Right lobe of liver (tissue), 6 donors: ENCODE data around the gene GLT1D1. TPM values are rescaled to one million over a fixed set of nuclear protein-coding genes. Genes with fewer than 3 reads are reported as not detected.
A peak's percentile ranks its signal among the peaks of the same experiment; 100 is the strongest.

Experiments used
- ATAC-seq, 4 donors: fragments of 200-7000 bp; cut with Tn5 transposase; one replicate each; pipeline ENCODE4 v1.9.1; 2020; ENCODE audit warnings: mild to moderate bottlenecking in 4 of 4, moderate library complexity in 4 of 4
- DNase-seq, 3 donors: peaks; one replicate each; pipeline ENCODE4 v3.0.0-alpha.2; 2020
- H3K27ac ChIP-seq, 3 donors: fragments of 200-600 bp; one replicate each; pipeline ENCODE4 v1.8.0; 2022
- H3K27me3 ChIP-seq, 2 donors: fragments of 200-600 bp; one replicate each; pipeline ENCODE4 v1.8.0; 2022
- H3K36me3 ChIP-seq, 4 donors: fragments of 200-600 bp; sonication (generic) in 1 of 4; one replicate each; pipeline versions ENCODE4 v1.5.1 to v1.8.0; 2017 to 2022; ENCODE audit warnings: control low read depth in 1 of 4
- H3K4me1 ChIP-seq, 4 donors: fragments of 200-600 bp; sonication (generic) in 1 of 4; one replicate each; pipeline versions ENCODE4 v1.5.1 to v1.8.0; 2017 to 2022; ENCODE audit warnings: control low read depth in 1 of 4
- H3K4me3 ChIP-seq, 3 donors: fragments of 200-600 bp; one replicate each; pipeline ENCODE4 v1.8.0; 2022
- H3K9me3 ChIP-seq, 4 donors: fragments of 200-600 bp; sonication (generic) in 1 of 4; one replicate each; pipeline versions ENCODE4 v1.5.1 to v1.8.0; 2017 to 2022; ENCODE audit warnings: control low read depth in 1 of 4
- POLR2A ChIP-seq: fragments of 450-650 bp; IDR thresholded peaks from one replicate; pipeline ENCODE4 v1.6.1; 2017; ENCODE audit warnings: antibody characterized with exemption, mild to moderate bottlenecking
- WGBS: methylation state at CpG from one replicate; pipeline ENCODE4 v1.1.6; 2018; ENCODE audit warnings: low coverage, low lambda C conversion rate; ENCODE audit not compliant: insufficient coverage; ENCODE audit errors: missing lambda C conversion rate; 5-methylcytosine and 5-hydroxymethylcytosine counted together
- intact Hi-C, 2 donors: fragments of 100-400 bp; cut with DNase I; formaldehyde crosslinking; loops; one replicate each; pipeline versions ENCODE4 v1.11.2 to v1.14.1; 2022
- total RNA-seq, 6 experiments: library from RNA; depleted of rRNA in 2 of 6; stranded (reverse); fragments of >200 nt in 2 of 6; fragmentation: NEBNext Ultra II Directional in 3 of 6; extraction: Animal tissue kit (Norgen Biotek cat#: 25700) in 3 of 6; gene quantifications; one replicate each; pipeline versions ENCODE4 v1.1.0 to v1.2.4, GENCODE V29; 2016 to 2023
- TF ChIP-seq, protein P1 (sequence below), 4 donors: fragments of 200-600 bp in 3 of 4; fragments of 450-650 bp in 1 of 4; IDR thresholded peaks; one replicate each; pipeline versions ENCODE4 v1.5.1 to v1.8.0; 2016 to 2022; ENCODE audit warnings: antibody characterized with exemption in 4 of 4, mild to moderate bottlenecking in 2 of 4
- donor health status: DM: no; HTN: yes; CAD: no.
- donor health status: DM: no; HTN: no; CAD: no.
- donor health status: DM: no; HTN: no; CAD: no.
- donor health status: DM: no; HTN: yes; CAD: no.
- donor health status: DM: no; HTN: yes; CAD: no.

Gene GLT1D1
- total RNA-seq, 6 experiments from 2014 or later, result 14.9 to 21.9 (median 20.2) TPM

- H3K4me1 ChIP-seq, result peaks cover 0 to 21% (median 5%) of the 10 kb centered on the region in 4 donors
- DNase-seq (no peak), ATAC-seq (no peak)
- no peaks in the 10 kb centered on the region for H3K36me3 ChIP-seq
- intact Hi-C loops, result no loop called here
- H3K27ac ChIP-seq, result peak overlapping the region; percentile 67 to 95 (median 81)
- 62% methylated on average over 5 of the region's 7 CpGs for WGBS
- H3K4me3 ChIP-seq, result no peak overlapping the region
- H3K27me3 ChIP-seq, result no peaks in the 10 kb centered on the region
- TF ChIP-seq POLR2A, result no peak
- TF ChIP-seq, protein P1, sequence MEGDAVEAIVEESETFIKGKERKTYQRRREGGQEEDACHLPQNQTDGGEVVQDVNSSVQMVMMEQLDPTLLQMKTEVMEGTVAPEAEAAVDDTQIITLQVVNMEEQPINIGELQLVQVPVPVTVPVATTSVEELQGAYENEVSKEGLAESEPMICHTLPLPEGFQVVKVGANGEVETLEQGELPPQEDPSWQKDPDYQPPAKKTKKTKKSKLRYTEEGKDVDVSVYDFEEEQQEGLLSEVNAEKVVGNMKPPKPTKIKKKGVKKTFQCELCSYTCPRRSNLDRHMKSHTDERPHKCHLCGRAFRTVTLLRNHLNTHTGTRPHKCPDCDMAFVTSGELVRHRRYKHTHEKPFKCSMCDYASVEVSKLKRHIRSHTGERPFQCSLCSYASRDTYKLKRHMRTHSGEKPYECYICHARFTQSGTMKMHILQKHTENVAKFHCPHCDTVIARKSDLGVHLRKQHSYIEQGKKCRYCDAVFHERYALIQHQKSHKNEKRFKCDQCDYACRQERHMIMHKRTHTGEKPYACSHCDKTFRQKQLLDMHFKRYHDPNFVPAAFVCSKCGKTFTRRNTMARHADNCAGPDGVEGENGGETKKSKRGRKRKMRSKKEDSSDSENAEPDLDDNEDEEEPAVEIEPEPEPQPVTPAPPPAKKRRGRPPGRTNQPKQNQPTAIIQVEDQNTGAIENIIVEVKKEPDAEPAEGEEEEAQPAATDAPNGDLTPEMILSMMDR (IDR thresholded peaks at IDR 0.05), result no peak
- H3K9me3 ChIP-seq, result no peaks in the 10 kb centered on the region
Measured at GRCh38 chr12:128903236-128903635, 50.0 kb downstream of the GLT1D1 start.

DNA sequence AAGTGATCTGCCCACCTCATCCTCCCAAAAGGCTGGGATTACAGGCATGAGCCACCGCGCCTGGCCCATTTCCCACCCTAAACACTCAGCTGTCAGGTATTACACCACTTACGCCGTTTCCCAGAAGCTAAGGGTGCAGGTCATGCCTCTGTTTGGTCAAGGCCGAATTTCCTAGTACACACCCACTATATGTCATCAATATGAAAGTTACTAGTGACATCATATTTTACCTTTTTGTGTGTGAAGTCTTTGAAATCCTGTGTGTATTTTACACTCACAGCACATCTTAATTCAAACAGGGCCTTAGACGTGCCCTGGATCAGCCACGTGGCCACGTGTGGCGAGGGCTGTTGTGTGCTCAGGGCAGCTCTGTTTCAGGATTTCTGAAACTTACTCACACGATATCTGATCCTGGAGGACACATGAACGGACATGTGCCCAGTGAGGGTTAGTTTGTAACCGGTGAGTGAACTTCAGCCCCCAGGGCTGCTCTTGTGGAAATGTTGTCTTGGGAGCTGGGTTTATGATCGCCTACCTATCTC, 51.8 kb downstream of the GLT1D1 start:
- Histone ChIP-seq H3K27me3 (no peaks in the 10 kb centered on the region), H3K9me3 (no peaks in the 10 kb centered on the region), H3K36me3 (no peaks in the 10 kb centered on the region), H3K27ac (peak overlapping the region; percentile 81 to 95 (median 91)), H3K4me3 (no peak overlapping the region), H3K4me1 (peaks cover 0 to 30% (median 10%) of the 10 kb centered on the region in 4 donors)
- TF ChIP-seq, protein P1 (IDR thresholded peaks at IDR 0.05), result no peak
- peak; percentile 71 for TF ChIP-seq POLR2A
- peak; percentile 67 to 89 (median 76) for ATAC-seq
- DNase-seq, result peak; percentile 85 to 88 (median 88)
- WGBS, result 29% methylated on average over 12 of the region's 13 CpGs
- intact Hi-C loops, result loop anchor here in 1 of 2 donors (5.0 kb wide), 1 partner anchor 88 kb away; no protein-coding TSS in a partner anchor

DNA sequence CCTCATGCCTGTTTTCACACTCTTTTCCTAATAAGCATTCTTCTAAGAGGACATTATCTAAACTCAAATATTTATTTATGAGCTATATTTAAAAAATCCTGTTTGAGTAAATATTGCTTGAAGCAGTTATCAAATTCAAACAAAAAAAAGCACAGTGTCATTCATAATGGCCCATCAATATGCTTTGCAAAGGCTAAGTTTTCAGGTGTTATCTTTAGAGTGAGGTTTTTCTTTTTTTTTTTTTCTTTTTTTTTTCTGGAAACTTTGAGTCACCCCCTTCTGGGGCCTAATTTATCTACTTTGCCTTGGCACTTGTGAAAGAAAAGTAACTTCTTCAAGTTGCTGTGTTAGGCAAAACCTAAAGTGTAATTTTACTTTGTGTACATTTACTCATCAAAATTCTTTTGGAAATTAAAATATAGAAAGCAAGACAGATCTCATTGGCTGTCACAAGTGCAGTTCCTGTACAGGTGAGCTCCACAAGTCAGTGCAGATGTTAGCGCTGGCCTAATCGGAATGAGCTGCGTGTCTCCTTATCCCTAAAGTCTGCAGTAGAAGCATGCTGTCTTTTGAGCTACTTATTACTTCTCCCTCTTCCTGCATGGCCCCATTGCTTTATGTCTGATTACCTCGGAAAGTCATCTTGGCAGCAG, 53.3 kb downstream of the GLT1D1 start:
- intact Hi-C loops, result loop anchor here in 1 of 2 donors (5.0 kb wide), 1 partner anchor 89 kb away; no protein-coding TSS in a partner anchor
- no peak for ATAC-seq
- H3K4me1 ChIP-seq, result peaks cover 0 to 35% (median 10%) of the 10 kb centered on the region in 4 donors
- peak overlapping the region in 1 of 3 donors; percentile 30 for H3K4me3 ChIP-seq
- 54% methylated on average over 4 of the region's 4 CpGs for WGBS
- no peaks in the 10 kb centered on the region for H3K36me3 ChIP-seq
- TF ChIP-seq POLR2A, result no peak
- TF ChIP-seq, protein P1 (IDR thresholded peaks at IDR 0.05), result no peak
- H3K27me3 ChIP-seq, result no peaks in the 10 kb centered on the region
- no peaks in the 10 kb centered on the region for H3K9me3 ChIP-seq
- peak overlapping the region; percentile 81 to 95 (median 91) for H3K27ac ChIP-seq
- DNase-seq, result no peak

DNA sequence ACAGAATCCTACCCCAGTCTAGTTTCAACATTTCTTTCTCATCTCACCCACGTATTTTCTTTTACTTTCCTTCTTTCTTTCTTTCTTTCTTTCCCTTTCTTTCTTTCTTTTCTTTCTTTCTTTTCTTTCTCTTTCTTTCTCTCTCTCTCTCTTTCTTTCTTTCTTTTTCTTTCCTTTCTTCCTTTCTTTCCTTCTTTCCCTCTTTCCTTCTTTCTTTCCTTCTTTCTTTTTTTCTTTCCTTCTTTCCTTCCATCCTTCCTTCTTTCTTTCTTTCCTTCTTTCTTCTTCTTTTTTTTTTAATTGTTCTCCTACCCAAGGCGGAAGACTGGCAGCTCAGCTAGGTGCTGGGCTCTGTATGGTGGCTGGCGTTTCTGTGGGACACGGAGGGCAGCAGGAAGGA, 55.0 kb downstream of the GLT1D1 start:
- intact Hi-C loops, result loop anchor here in 1 of 2 donors (5.0 kb wide), 1 partner anchor 91 kb away; no protein-coding TSS in a partner anchor
- DNase-seq, result no peak
- Histone ChIP-seq H3K27ac (peak overlapping the region in 1 of 3 donors; percentile 95), H3K36me3 (no peaks in the 10 kb centered on the region), H3K4me1 (peaks cover 0 to 35% (median 10%) of the 10 kb centered on the region in 4 donors), H3K9me3 (no peaks in the 10 kb centered on the region), H3K27me3 (no peaks in the 10 kb centered on the region), H3K4me3 (no peak overlapping the region)
- WGBS, result 93% methylated on average over 4 of the region's 4 CpGs
- TF ChIP-seq, protein P1 (IDR thresholded peaks at IDR 0.05), result no peak
- TF ChIP-seq POLR2A, result no peak
- no peak for ATAC-seq
